Transverse colon (tissue), 4 donors: ENCODE measurements around the gene MAPKAP1.

Experiments used
- CTCF ChIP-seq, 5 experiments: fragments of 200-600 bp in 3 of 5; fragments of 450-650 bp in 2 of 5; sonication (generic) in 3 of 5; IDR thresholded peaks; 1 replicate in 2 of 5; 2 replicates in 3 of 5; pipeline ENCODE4 v1.5.1; 2016 to 2017; ENCODE audit warnings: antibody characterized with exemption in 5 of 5, inconsistent platforms in 3 of 5, mild to moderate bottlenecking in 2 of 5, moderate library complexity in 1 of 5
- EP300 ChIP-seq: sonication (generic); formaldehyde crosslinking; IDR thresholded peaks from one replicate; pipeline ENCODE4 v1.6.1; 2017; ENCODE audit warnings: antibody characterized with exemption, low read depth
- POLR2A ChIP-seq: fragments of 450-650 bp; IDR thresholded peaks from one replicate; pipeline ENCODE4 v1.6.1; 2016; ENCODE audit warnings: antibody characterized with exemption, mild to moderate bottlenecking, moderate library complexity
- POLR2AphosphoS5 ChIP-seq, 3 donors: sonication (generic); formaldehyde crosslinking; IDR thresholded peaks; one replicate each; pipeline ENCODE4 v1.6.1; 2016; ENCODE audit warnings: antibody characterized with exemption in 3 of 3

DNA sequence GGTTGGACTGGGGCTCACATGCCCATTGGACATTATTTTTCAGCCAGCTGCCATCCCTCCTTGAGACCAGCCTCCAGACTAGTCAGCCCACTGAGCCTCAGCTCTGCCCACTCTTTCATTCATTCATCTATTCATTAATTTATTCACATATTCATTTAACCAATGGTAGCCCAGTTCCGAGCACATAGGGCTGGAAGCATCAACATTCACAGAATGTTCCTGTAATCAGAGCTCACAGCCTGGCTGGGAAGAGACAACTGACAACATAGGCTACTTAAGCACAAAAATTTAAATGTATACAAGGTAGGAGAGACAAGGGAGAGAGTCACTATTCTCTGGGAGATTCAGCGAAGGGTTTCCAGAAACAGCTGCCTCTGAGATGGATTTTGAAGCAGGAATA lies 23.2 kb upstream of the MAPKAP1 start:
- TF ChIP-seq CTCF (IDR thresholded peaks at IDR 0.05) (no peak), POLR2AphosphoS5 (IDR thresholded peaks at IDR 0.05) (no peak), POLR2A (no peak), EP300 (no peak)
